Fibroblast of lung (primary cell): ENCODE data around the gene TMPRSS5. TPM values are rescaled to one million over a fixed set of nuclear protein-coding genes. Genes with fewer than 3 reads are reported as not detected.

ENCODE experiments used
- DNase-seq, 2 donors: peaks; one replicate each; pipeline versions ENCODE4 v3.0.0 to v3.0.0-alpha.2; 2010; ENCODE audit warnings: low read depth in 2 of 2
- H2AFZ ChIP-seq: 2 replicates; pipeline ENCODE4 v1.5.1; 2012; ENCODE audit warnings: low read length, control low read depth, inconsistent platforms
- H3K27ac ChIP-seq: 2 replicates; pipeline ENCODE4 v1.5.1; 2011; ENCODE audit warnings: low read length, control low read depth; ENCODE audit not compliant: insufficient read depth
- H3K27me3 ChIP-seq: 2 replicates; pipeline ENCODE4 v1.5.1; 2011; ENCODE audit warnings: mild to moderate bottlenecking, low read length; ENCODE audit not compliant: control insufficient read depth, insufficient read depth
- H3K36me3 ChIP-seq: 2 replicates; pipeline ENCODE4 v1.5.1; 2011; ENCODE audit warnings: low read length; ENCODE audit not compliant: control insufficient read depth, insufficient read depth
- H3K4me1 ChIP-seq: 2 replicates; pipeline ENCODE4 v1.5.1; 2011; ENCODE audit warnings: low read length; ENCODE audit not compliant: control insufficient read depth, insufficient read depth; ENCODE audit errors: extremely low read depth
- H3K4me2 ChIP-seq: 2 replicates; pipeline ENCODE4 v1.5.1; 2011; ENCODE audit warnings: low read length, control low read depth; ENCODE audit not compliant: insufficient read depth; ENCODE audit errors: extremely low read depth
- H3K4me3 ChIP-seq, 4 experiments: fragments of 200-600 bp in 1 of 4; sonication (generic) in 1 of 4; replicated peaks in 1 of 4; 2 replicates each; pipeline ENCODE4 v1.5.1; 2011 to 2016; ENCODE audit warnings: low read length in 4 of 4, low read depth in 3 of 4, mild to moderate bottlenecking in 3 of 4, control low read depth in 2 of 4, inconsistent platforms in 1 of 4, mixed read lengths in 1 of 4; ENCODE audit not compliant: insufficient read depth in 1 of 4; ENCODE audit errors: control extremely low read depth in 1 of 4
- H3K79me2 ChIP-seq: 2 replicates; pipeline ENCODE4 v1.5.1; 2012; ENCODE audit warnings: mild to moderate bottlenecking, low read length, inconsistent platforms; ENCODE audit not compliant: control insufficient read depth, insufficient read depth
- H3K9ac ChIP-seq: 2 replicates; pipeline ENCODE4 v1.5.1; 2011; ENCODE audit warnings: mild to moderate bottlenecking, low read length, control low read depth; ENCODE audit not compliant: insufficient read depth
- H3K9me3 ChIP-seq: 2 replicates; pipeline ENCODE4 v1.5.1; 2012; ENCODE audit warnings: low read depth, low read length; ENCODE audit not compliant: control insufficient read depth, insufficient read depth
- H4K20me1 ChIP-seq: 2 replicates; pipeline ENCODE4 v1.5.1; 2011; ENCODE audit warnings: low read length; ENCODE audit not compliant: control insufficient read depth, insufficient read depth; ENCODE audit errors: extremely low read depth
- CTCF ChIP-seq, 2 donors: IDR thresholded peaks in 1 of 2; conservative IDR thresholded peaks in 1 of 2; 1 replicate in 1 of 2; 2 replicates in 1 of 2; pipeline ENCODE4 v1.5.1; 2011 to 2012; ENCODE audit warnings: low read length in 2 of 2, control low read depth in 1 of 2, inconsistent platforms in 1 of 2, low read depth in 1 of 2, mild to moderate bottlenecking in 1 of 2
- EZH2 ChIP-seq: IDR thresholded peaks from 2 replicates; pipeline ENCODE4 v1.5.1; 2012; ENCODE audit warnings: low read length, control low read depth, mild to moderate bottlenecking; ENCODE audit errors: missing control alignments
- polyA plus RNA-seq, 2 donors: library from polyadenylated mRNA; depleted of rRNA in 1 of 2; stranded (reverse) in 1 of 2; unstranded in 1 of 2; fragments of >200 nt; gene quantifications; 2 replicates each; pipeline ENCODE4 v1.2.1, GENCODE V29; 2011 to 2012; ENCODE audit warnings: missing spikeins in 1 of 2
- total RNA-seq: library from RNA; depleted of rRNA; stranded (reverse); fragments of >200 nt; gene quantifications from 2 replicates; pipeline ENCODE4 v1.2.1, GENCODE V29; 2014

Gene TMPRSS5
- total and polyA plus RNA-seq, 2 donors (not counting 1 experiment from before 2014, with no cell fraction given), result 0.08 to 0.17 TPM

DNA sequence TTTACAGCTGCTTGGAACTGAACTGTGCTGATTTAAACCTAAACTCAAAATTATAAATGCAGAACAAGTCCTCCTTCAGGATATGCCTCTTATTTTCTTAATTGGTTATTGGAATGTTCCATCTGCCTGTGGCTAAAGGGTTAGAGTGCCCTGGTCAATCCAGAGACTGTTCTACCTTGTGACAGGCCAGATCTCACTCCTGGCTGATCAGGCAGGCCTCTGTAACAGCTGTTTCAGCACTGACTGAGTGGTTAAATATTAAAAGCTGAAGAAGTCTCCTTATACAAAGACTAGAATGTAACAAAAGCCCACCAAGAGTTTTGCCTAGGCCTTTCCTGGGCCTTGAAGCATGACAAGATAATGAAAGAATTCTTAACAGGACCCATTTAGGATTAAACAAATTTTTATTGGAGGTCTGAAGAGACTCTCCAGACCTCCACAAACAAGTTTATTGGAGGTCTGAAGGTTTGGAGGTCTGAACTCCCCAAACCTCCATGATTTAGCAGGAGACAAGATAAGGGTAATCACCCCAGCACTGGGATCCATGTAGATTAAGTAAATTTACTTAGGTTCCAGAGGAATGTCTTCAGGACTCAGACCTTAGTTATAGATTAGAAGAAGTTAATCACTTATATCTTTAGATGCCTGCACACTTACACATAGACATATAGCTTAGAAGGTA lies 35.8 kb downstream of the TMPRSS5 start:
- no peaks in the 10 kb centered on the region for H3K36me3 ChIP-seq
- no peaks in the 10 kb centered on the region for H3K27me3 ChIP-seq
- no peak for TF ChIP-seq EZH2
- TF ChIP-seq CTCF (conservative IDR thresholded peaks at IDR 0.05 in 1 of 2, IDR thresholded peaks at IDR 0.05 in 1 of 2; ENCODE audit: low read depth in 1 of 2, low read length in 2 of 2), result no peak
- H3K4me3 ChIP-seq, result no peak overlapping the region
- H3K4me2 ChIP-seq, result no peak overlapping the region
- no peak overlapping the region for H3K27ac ChIP-seq
- DNase-seq, result no peak
- H3K9me3 ChIP-seq, result no peaks in the 10 kb centered on the region
- H4K20me1 ChIP-seq, result no peaks in the 10 kb centered on the region
- H2AFZ ChIP-seq, result no peak overlapping the region
- no peaks in the 10 kb centered on the region for H3K79me2 ChIP-seq
- no peak overlapping the region for H3K9ac ChIP-seq
- peaks cover 4% of the 10 kb centered on the region for H3K4me1 ChIP-seq

DNA sequence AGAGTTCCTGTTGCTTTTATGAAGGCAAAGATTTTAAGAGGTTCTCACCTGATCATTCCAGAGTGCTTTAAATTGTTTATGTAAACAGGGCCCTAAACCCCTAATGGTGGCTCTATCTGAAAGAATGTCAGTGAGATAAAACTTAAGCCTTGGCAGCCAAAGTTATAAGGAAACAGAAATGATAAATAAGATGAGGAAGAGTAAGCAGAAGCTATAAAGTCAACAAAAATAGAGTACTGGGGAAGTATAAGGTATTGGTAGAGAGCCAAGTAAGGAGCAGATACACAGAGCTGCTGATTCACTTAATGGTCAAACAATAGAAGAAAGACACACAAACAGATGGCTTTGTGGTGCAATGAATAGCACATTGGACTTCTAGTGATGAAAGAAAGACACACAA lies 37.9 kb downstream of the TMPRSS5 start:
- no peaks in the 10 kb centered on the region for H4K20me1 ChIP-seq
- no peak for TF ChIP-seq EZH2
- no peak overlapping the region for H2AFZ ChIP-seq
- H3K4me3 ChIP-seq, result no peak overlapping the region
- no peaks in the 10 kb centered on the region for H3K4me1 ChIP-seq
- DNase-seq, result peak in 1 of 2 donors; percentile 45
- H3K27ac ChIP-seq, result no peak overlapping the region
- H3K27me3 ChIP-seq, result no peaks in the 10 kb centered on the region
- no peak overlapping the region for H3K9ac ChIP-seq
- H3K4me2 ChIP-seq, result no peak overlapping the region
- H3K36me3 ChIP-seq, result no peaks in the 10 kb centered on the region
- H3K9me3 ChIP-seq, result no peaks in the 10 kb centered on the region
- no peaks in the 10 kb centered on the region for H3K79me2 ChIP-seq

GRCh38 chr11:113667801-113668200 lies 38.3 kb downstream of the TMPRSS5 start:
- H3K27ac ChIP-seq, result no peak overlapping the region
- H3K4me3 ChIP-seq, result no peak overlapping the region
- no peak for DNase-seq
- no peak overlapping the region for H3K9ac ChIP-seq
- no peak overlapping the region for H3K4me2 ChIP-seq
- no peak for TF ChIP-seq EZH2
- no peak for TF ChIP-seq CTCF (conservative IDR thresholded peaks at IDR 0.05 in 1 of 2, IDR thresholded peaks at IDR 0.05 in 1 of 2; ENCODE audit: low read depth in 1 of 2, low read length in 2 of 2)
- no peaks in the 10 kb centered on the region for H3K79me2 ChIP-seq
- no peaks in the 10 kb centered on the region for H3K27me3 ChIP-seq
- no peak overlapping the region for H2AFZ ChIP-seq
- H3K9me3 ChIP-seq, result no peaks in the 10 kb centered on the region
- no peaks in the 10 kb centered on the region for H3K4me1 ChIP-seq
- H3K36me3 ChIP-seq, result no peaks in the 10 kb centered on the region
- H4K20me1 ChIP-seq, result no peaks in the 10 kb centered on the region
